Type B pancreatic cell (in vitro differentiated cells): ENCODE measurements around the gene SULT1A2. TPM values are rescaled to one million over a fixed set of nuclear protein-coding genes. Genes with fewer than 3 reads are reported as not detected.
A peak's percentile ranks its signal among the peaks of the same experiment; 100 is the strongest.
"Not testable (repeated sequence)": the region's sequence is repeated elsewhere in the genome, so short reads cannot be mapped to it uniquely, and the experiment has no call there.

ENCODE experiments used
- DNase-seq: peaks from one replicate; pipeline ENCODE4 v3.0.0; 2021; ENCODE audit warnings: mixed read lengths; ENCODE audit not compliant: unreplicated experiment; ENCODE audit errors: extremely low spot score
- H3K27ac Mint-ChIP-seq: 2 replicates; pipeline ENCODE4 v1.8.0; 2021; ENCODE audit warnings: mild to moderate bottlenecking, mixed read lengths
- H3K27me3 Mint-ChIP-seq: 2 replicates; pipeline ENCODE4 v1.8.0; 2021; ENCODE audit warnings: mixed read lengths
- H3K36me3 Mint-ChIP-seq: 2 replicates; pipeline ENCODE4 v1.8.0; 2021; ENCODE audit warnings: mixed read lengths
- H3K4me1 Mint-ChIP-seq: one replicate; pipeline ENCODE4 v1.8.0; 2021; ENCODE audit warnings: mixed read lengths; ENCODE audit not compliant: unreplicated experiment
- H3K4me3 Mint-ChIP-seq: 2 replicates; pipeline ENCODE4 v1.8.0; 2021; ENCODE audit warnings: mild to moderate bottlenecking, mixed read lengths
- H3K9me3 Mint-ChIP-seq: 2 replicates; pipeline ENCODE4 v1.8.0; 2021; ENCODE audit warnings: mixed read lengths
- total RNA-seq: library from RNA; stranded (reverse); gene quantifications from 2 replicates; pipeline ENCODE4 v1.2.1, GENCODE V29; 2021; ENCODE audit warnings: low replicate concordance
- TF ChIP-seq, protein P1 (sequence below): fragments of 200-600 bp; sonication (generic); conservative IDR thresholded peaks from 2 replicates; pipeline ENCODE4 v1.5.0; 2021; ENCODE audit warnings: antibody characterized with exemption, mild to moderate bottlenecking

The SULT1A2 gene
- total RNA-seq, 1 donor from 2014 or later = 3.5 TPM

- no peak overlapping the region for H3K4me3 Mint-ChIP-seq
- no peak for DNase-seq
- H3K27me3 Mint-ChIP-seq = peaks cover 3% of the 10 kb centered on the region
- no peaks in the 10 kb centered on the region for H3K36me3 Mint-ChIP-seq
- peaks cover 11% of the 10 kb centered on the region for H3K4me1 Mint-ChIP-seq
- H3K27ac Mint-ChIP-seq = peak overlapping the region; percentile 2
- TF ChIP-seq, protein P1, sequence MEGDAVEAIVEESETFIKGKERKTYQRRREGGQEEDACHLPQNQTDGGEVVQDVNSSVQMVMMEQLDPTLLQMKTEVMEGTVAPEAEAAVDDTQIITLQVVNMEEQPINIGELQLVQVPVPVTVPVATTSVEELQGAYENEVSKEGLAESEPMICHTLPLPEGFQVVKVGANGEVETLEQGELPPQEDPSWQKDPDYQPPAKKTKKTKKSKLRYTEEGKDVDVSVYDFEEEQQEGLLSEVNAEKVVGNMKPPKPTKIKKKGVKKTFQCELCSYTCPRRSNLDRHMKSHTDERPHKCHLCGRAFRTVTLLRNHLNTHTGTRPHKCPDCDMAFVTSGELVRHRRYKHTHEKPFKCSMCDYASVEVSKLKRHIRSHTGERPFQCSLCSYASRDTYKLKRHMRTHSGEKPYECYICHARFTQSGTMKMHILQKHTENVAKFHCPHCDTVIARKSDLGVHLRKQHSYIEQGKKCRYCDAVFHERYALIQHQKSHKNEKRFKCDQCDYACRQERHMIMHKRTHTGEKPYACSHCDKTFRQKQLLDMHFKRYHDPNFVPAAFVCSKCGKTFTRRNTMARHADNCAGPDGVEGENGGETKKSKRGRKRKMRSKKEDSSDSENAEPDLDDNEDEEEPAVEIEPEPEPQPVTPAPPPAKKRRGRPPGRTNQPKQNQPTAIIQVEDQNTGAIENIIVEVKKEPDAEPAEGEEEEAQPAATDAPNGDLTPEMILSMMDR = no peak
- H3K9me3 Mint-ChIP-seq = no peaks in the 10 kb centered on the region
Observed at GRCh38 chr16:28610595-28611191, 13.8 kb upstream of the SULT1A2 start.

GRCh38 chr16:28609631-28610594 lies 13.1 kb upstream of the SULT1A2 start, which contains the start of gene SULT1A1:
TSS of gene SULT1A1 (minus strand) at chr16:28610044. CDS start at chr16:28608855, 1,189 bp downstream.
- H3K4me1 Mint-ChIP-seq = peaks cover 11% of the 10 kb centered on the region
- no peaks in the 10 kb centered on the region for H3K9me3 Mint-ChIP-seq
- no peak for DNase-seq
- peaks cover 3% of the 10 kb centered on the region for H3K27me3 Mint-ChIP-seq
- H3K27ac Mint-ChIP-seq = peak within 1 kb of the TSS; percentile 48
- H3K36me3 Mint-ChIP-seq = no peaks in the 10 kb centered on the region
- H3K4me3 Mint-ChIP-seq = peak within 1 kb of the TSS; percentile 67
- TF ChIP-seq, protein P1 = no peak

DNA sequence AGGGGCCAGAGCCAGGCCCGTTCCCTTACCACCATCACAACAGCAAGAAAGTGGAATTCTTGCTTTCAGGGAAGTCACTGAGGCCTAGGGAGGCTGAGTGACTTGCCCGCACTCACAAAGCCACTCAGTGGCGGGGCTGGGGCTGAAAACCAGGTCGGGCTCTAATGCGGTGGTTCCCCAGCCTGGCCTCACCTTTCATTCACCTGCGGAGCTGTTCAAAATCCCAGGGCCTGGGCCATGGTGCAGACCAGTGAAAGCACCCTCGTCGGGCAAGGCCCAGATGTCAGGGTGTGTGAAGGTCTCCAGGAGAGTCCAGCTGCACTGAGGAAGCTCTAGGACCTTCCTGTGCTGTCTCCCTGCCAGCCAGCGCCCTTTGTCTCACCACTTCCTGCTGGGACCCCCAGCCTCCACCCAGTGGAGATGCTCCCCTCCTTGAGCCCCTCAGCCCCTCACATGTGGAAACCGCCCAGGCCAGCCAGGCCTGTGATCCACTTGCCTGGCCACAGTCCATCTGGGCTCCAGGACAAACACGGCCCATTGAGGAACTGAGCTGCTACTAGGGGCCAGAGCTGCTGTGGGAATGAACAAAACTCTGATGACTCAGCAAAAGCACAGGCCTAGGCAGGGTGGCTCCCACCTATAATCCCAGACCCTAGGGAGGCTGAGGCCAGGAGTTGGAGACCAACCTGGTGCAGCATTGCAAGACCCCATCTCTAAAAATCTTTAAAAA lies 12.2 kb upstream of the SULT1A2 start:
- H3K36me3 Mint-ChIP-seq, H3K27me3 Mint-ChIP-seq, DNase-seq, H3K9me3 Mint-ChIP-seq: not testable (repeated sequence)
- Mint-ChIP-seq H3K4me3 (peak overlapping the region; percentile 67), H3K4me1 (peaks cover 11% of the 10 kb centered on the region), H3K27ac (peak overlapping the region; percentile 48)

DNA sequence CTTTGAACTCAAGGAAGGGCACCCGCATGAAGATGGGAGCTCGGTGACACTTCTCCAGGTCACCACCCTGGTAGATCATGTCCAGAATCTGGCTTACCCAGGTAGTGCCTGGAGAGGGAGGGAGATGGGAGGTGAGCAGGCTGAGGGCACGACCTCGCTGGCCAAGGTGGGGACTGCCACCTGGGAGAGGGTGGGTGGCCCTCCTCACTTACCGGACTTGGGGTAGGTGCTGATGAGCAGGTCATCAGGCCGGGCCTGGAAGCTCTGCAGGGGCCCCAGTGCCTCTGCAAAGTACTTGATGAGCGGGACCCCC lies 11.6 kb upstream of the SULT1A2 start:
- not testable (repeated sequence) for DNase-seq, H3K9me3 Mint-ChIP-seq, H3K27ac Mint-ChIP-seq, H3K36me3 Mint-ChIP-seq, H3K27me3 Mint-ChIP-seq, H3K4me3 Mint-ChIP-seq
- peaks cover 11% of the 10 kb centered on the region for H3K4me1 Mint-ChIP-seq

GRCh38 chr16:28607681-28608495 lies 11.0 kb upstream of the SULT1A2 start:
- H3K9me3 Mint-ChIP-seq, H3K36me3 Mint-ChIP-seq, DNase-seq, H3K4me3 Mint-ChIP-seq, H3K27me3 Mint-ChIP-seq, H3K27ac Mint-ChIP-seq: not testable (repeated sequence)
- peaks cover 11% of the 10 kb centered on the region for H3K4me1 Mint-ChIP-seq

DNA sequence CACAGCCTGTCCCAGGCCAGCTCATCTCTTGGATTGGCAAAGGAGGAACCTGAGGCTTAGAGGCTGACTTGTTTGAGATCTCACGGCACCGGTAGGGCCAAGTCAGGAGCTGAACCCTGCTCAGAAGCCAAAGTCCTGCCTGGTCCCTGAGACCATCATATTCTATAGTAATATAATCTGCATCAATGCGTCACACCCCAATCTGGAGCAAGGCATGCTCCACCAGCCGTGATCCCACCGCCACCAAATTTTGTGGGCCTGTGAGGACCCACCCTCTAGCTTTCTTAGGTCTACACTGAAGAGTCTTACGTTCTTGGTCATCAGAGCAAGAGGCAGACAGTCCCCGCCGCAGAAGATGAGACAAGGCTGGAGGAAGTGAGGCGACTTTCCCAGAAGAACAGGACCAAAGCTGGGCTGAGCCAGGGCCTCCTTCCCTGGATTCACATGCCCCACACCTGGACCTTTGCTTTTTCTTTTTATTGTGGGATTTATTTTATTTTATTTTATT lies 10.3 kb upstream of the SULT1A2 start:
- Mint-ChIP-seq H3K4me1 (peaks cover 11% of the 10 kb centered on the region), H3K27ac (no peak overlapping the region), H3K36me3 (no peaks in the 10 kb centered on the region), H3K4me3 (no peak overlapping the region), H3K9me3 (no peaks in the 10 kb centered on the region), H3K27me3 (peaks cover 3% of the 10 kb centered on the region)
- DNase-seq = no peak
- TF ChIP-seq, protein P1 = no peak
